CD4-positive, alpha-beta memory T cell (primary cell): ENCODE data around the gene SLC6A13. TPM values are rescaled to one million over a fixed set of nuclear protein-coding genes. Genes with fewer than 3 reads are reported as not detected.

ENCODE experiments used
- CTCF ChIA-PET: fragments of 350-600 bp; sonication (Branson Sonifier 250); formaldehyde crosslinking; loops from one replicate; lab custom pipeline; 2021; ENCODE audit warnings: inconsistent platforms; ENCODE audit not compliant: partially characterized antibody; lab: Charles Lee
- POLR2A ChIA-PET: fragments of 350-600 bp; sonication (Branson Sonifier 250); formaldehyde crosslinking; loops from one replicate; lab custom pipeline; 2021; ENCODE audit not compliant: partially characterized antibody; lab: Charles Lee
- DNase-seq, 5 donors: peaks; one replicate each; pipeline versions ENCODE4 v3.0.0 to v3.0.0-alpha.2; 2020 to 2022; ENCODE audit warnings: mixed read lengths in 1 of 5
- H3K27ac ChIP-seq: one replicate; pipeline ENCODE4 v1.7.0; 2013; ENCODE audit warnings: low read depth, low read length
- H3K27me3 ChIP-seq: 2 replicates; pipeline ENCODE4 v1.7.0; 2013; ENCODE audit warnings: mild to moderate bottlenecking, low read length, moderate library complexity; ENCODE audit not compliant: insufficient read depth
- H3K36me3 ChIP-seq: 2 replicates; pipeline ENCODE4 v1.7.0; 2013; ENCODE audit warnings: mild to moderate bottlenecking, low read length, moderate library complexity; ENCODE audit not compliant: insufficient read depth
- H3K4me1 ChIP-seq: 2 replicates; pipeline ENCODE4 v1.7.0; 2013; ENCODE audit warnings: mild to moderate bottlenecking, low read length, moderate library complexity; ENCODE audit not compliant: insufficient read depth
- H3K4me3 ChIP-seq, 2 donors: one replicate each; pipeline ENCODE4 v1.7.0; 2013; ENCODE audit warnings: low read length in 2 of 2, mild to moderate bottlenecking in 1 of 2
- H3K9me3 ChIP-seq, 2 donors: one replicate each; pipeline ENCODE4 v1.7.0; 2013; ENCODE audit warnings: low read length in 2 of 2, control low read depth in 1 of 2; ENCODE audit not compliant: control insufficient read depth in 1 of 2
- H3K27ac Mint-ChIP-seq, 7 donors: one replicate each; pipeline ENCODE4 v1.8.0; 2020 to 2021; ENCODE audit warnings: mixed read lengths in 7 of 7, mild to moderate bottlenecking in 6 of 7, inconsistent platforms in 3 of 7, moderate library complexity in 3 of 7
- H3K27me3 Mint-ChIP-seq, 2 donors: one replicate each; pipeline ENCODE4 v1.8.0; 2020 to 2021; ENCODE audit warnings: mixed read lengths in 2 of 2
- H3K36me3 Mint-ChIP-seq, 2 donors: one replicate each; pipeline ENCODE4 v1.8.0; 2020 to 2021; ENCODE audit warnings: mixed read lengths in 2 of 2, inconsistent platforms in 1 of 2, mild to moderate bottlenecking in 1 of 2
- H3K4me1 Mint-ChIP-seq, 4 donors: one replicate each; pipeline ENCODE4 v1.8.0; 2020 to 2021; ENCODE audit warnings: mixed read lengths in 4 of 4, mild to moderate bottlenecking in 1 of 4
- H3K4me3 Mint-ChIP-seq, 8 donors: one replicate each; pipeline ENCODE4 v1.8.0; 2020 to 2021; ENCODE audit warnings: mixed read lengths in 8 of 8, mild to moderate bottlenecking in 7 of 8, moderate library complexity in 6 of 8, inconsistent platforms in 3 of 8
- H3K9me3 Mint-ChIP-seq, 8 donors: one replicate each; pipeline ENCODE4 v1.8.0; 2020 to 2021; ENCODE audit warnings: mixed read lengths in 8 of 8, mild to moderate bottlenecking in 5 of 8, inconsistent platforms in 3 of 8, moderate library complexity in 1 of 8
- intact Hi-C: fragments of 100-400 bp; cut with micrococcal nuclease; formaldehyde crosslinking; loops from one replicate; pipeline ENCODE4 v1.15.1; 2023
- polyA plus RNA-seq, 2 donors: library from polyadenylated mRNA; unstranded; fragments of 300-500 nt; fragmentation: Illumina TruSeq; gene quantifications; one replicate each; pipeline ENCODE4 v1.2.3, GENCODE V29; 2021
- total RNA-seq, 2 experiments: library from RNA; stranded (reverse); gene quantifications; one replicate each; pipeline ENCODE4 v1.2.3, GENCODE V29; 2021

Gene SLC6A13
- total and polyA plus RNA-seq, 4 experiments from 2014 or later, result 0.17 to 0.75 (median 0.32) TPM; not detected in 1

DNA sequence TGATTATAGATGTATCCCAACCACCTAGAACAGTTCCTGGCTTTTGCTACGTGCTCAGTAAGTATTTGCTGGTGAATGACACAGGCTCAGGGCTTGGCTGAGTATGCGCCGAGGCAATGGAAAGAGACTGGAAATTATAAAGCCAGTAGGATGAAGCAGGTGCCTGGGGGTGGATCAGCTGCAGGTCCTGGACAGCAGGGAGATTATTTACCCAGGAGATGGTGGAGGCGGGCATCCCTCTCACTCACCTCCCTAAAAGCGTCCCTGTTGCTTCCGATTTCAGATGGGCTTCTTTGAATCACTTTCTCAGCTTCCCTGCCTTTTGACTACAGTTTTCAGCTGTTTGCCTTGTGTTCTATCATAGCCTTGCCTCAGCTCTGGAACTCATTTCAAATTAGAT lies 6.4 kb downstream of the SLC6A13 start:
- no peak overlapping the region for H3K4me3 Mint-ChIP-seq
- POLR2A ChIA-PET, result interaction anchor here (0.9 kb wide), 1 partner anchor 15 kb away, joined by 3 read pairs; no protein-coding TSS in a partner anchor
- no peaks in the 10 kb centered on the region for H3K4me1 Mint-ChIP-seq

DNA sequence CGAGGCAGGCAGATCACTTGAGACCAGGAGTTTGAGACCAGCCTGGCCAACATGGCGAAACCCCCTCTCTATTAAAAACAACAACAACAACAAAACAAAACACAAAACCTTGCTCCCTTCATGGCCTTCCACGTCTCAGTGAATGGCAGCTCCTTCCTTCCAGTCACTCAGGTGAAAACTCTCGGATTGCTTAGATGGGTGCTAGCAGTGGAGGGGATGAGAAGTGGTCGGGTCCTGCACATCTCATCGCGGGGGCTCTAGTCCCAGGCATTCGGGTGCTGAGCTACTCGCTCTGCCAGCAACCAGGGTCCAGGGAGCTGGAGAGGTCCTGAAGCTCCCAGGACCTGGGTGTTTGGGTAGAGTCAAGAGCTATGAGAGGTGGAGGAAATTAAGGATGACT lies 7.7 kb downstream of the SLC6A13 start:
- Histone ChIP-seq H3K27me3 (no peaks in the 10 kb centered on the region), H3K27ac (no peak overlapping the region), H3K36me3 (no peaks in the 10 kb centered on the region), H3K4me1 (no peaks in the 10 kb centered on the region), H3K9me3 (no peaks in the 10 kb centered on the region), H3K4me3 (no peak overlapping the region)
- H3K27ac Mint-ChIP-seq, result no peak overlapping the region
- DNase-seq, result no peak
- CTCF ChIA-PET, result no interaction called here
- POLR2A ChIA-PET, result no interaction called here
- H3K27me3 Mint-ChIP-seq, result peaks cover 15 to 44% of the 10 kb centered on the region in 2 donors
- no peaks in the 10 kb centered on the region for H3K36me3 Mint-ChIP-seq
- peaks cover 0 to 6% (median 0%) of the 10 kb centered on the region in 8 donors for H3K9me3 Mint-ChIP-seq
- no peaks in the 10 kb centered on the region for H3K4me1 Mint-ChIP-seq
- intact Hi-C loops, result no loop called here
- no peak overlapping the region for H3K4me3 Mint-ChIP-seq

More for the DNA sequence above, 6.4 kb downstream of the SLC6A13 start:
- H3K4me1 ChIP-seq, result no peaks in the 10 kb centered on the region
- Mint-ChIP-seq H3K9me3 (peaks cover 0 to 6% (median 0%) of the 10 kb centered on the region in 8 donors), H3K36me3 (no peaks in the 10 kb centered on the region), H3K27ac (no peak overlapping the region), H3K27me3 (peaks cover 15 to 48% of the 10 kb centered on the region in 2 donors)
- H3K27me3 ChIP-seq, result no peaks in the 10 kb centered on the region
- intact Hi-C loops, result no loop called here
- no peak overlapping the region for H3K27ac ChIP-seq
- CTCF ChIA-PET, result no interaction called here
- no peak overlapping the region for H3K4me3 ChIP-seq
- H3K36me3 ChIP-seq, result no peaks in the 10 kb centered on the region
- no peaks in the 10 kb centered on the region for H3K9me3 ChIP-seq
- no peak for DNase-seq

DNA sequence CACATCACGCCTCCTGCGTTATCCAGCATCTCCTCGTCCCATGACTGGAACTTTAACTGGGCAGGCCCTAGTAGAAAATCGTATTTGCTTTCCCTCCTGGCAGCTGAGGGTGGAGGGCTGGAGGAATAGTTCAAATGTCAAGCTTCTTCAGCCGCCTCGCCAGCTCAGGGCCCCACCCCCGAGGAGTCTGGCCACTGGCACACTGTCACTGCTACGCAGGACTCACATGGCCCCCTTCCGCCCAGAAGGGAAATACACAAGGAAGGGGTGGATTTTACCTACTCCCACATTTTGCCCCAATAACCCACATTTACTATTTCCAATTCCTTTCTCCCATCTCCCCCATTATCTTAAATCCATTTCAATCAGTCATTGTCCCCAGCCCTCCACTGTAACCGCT lies 8.6 kb downstream of the SLC6A13 start:
- Histone ChIP-seq H3K4me3 (no peak overlapping the region), H3K27ac (no peak overlapping the region), H3K4me1 (no peaks in the 10 kb centered on the region), H3K36me3 (no peaks in the 10 kb centered on the region), H3K9me3 (no peaks in the 10 kb centered on the region), H3K27me3 (no peaks in the 10 kb centered on the region)
- ChIA-PET CTCF (no interaction called here), POLR2A (no interaction called here)
- Mint-ChIP-seq H3K27ac (no peak overlapping the region), H3K36me3 (no peaks in the 10 kb centered on the region), H3K27me3 (peaks cover 15 to 43% of the 10 kb centered on the region in 2 donors), H3K4me3 (no peak overlapping the region), H3K4me1 (no peaks in the 10 kb centered on the region), H3K9me3 (peaks cover 0 to 6% (median 0%) of the 10 kb centered on the region in 8 donors)
- DNase-seq, result no peak
- intact Hi-C loops, result no loop called here

DNA sequence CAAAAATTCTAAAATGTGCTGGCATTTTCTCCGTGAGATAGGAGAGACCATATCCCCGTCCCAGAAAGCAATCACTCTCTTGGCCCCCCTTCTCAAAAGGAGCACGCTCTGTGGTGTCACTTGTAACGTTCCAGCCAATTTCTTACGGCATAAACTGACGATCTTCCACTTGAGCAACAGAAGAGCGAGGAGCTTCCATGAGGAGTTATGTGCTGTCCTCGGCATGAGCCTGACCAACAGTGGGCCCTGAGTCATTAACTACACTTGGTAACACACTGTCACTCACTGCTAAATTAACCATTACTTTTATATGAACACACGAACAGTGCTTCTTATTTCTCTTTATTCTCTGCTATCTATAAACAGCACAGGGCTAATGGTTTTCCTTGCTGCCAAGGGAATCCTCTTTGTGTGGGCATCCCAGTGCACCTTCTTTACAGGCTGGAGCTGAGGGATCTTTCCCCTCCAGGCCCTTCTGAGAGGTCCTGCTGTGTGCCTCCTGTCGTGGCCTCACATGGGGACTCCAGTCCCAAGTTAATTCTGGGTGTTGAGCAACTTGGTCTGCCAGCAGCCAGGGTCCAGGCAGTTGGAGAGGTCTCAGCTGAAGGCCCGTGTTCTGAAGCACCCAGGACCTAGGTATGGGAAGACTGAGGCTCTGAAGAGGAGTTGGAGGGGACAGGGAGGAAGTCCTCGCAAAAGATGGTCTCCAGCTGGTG lies 9.4 kb downstream of the SLC6A13 start:
- H3K9me3 Mint-ChIP-seq, result peaks cover 0 to 7% (median 1%) of the 10 kb centered on the region in 8 donors
- H3K27me3 Mint-ChIP-seq, result peaks cover 17 to 42% of the 10 kb centered on the region in 2 donors
- no peaks in the 10 kb centered on the region for H3K4me1 Mint-ChIP-seq
- CTCF ChIA-PET, result no interaction called here
- POLR2A ChIA-PET, result no interaction called here
- no peak overlapping the region for H3K4me3 Mint-ChIP-seq
- DNase-seq, result no peak
- intact Hi-C loops, result no loop called here
- Histone ChIP-seq H3K36me3 (no peaks in the 10 kb centered on the region), H3K4me1 (no peaks in the 10 kb centered on the region), H3K9me3 (no peaks in the 10 kb centered on the region), H3K27me3 (no peaks in the 10 kb centered on the region), H3K4me3 (no peak overlapping the region), H3K27ac (no peak overlapping the region)
- H3K36me3 Mint-ChIP-seq, result no peaks in the 10 kb centered on the region
- H3K27ac Mint-ChIP-seq, result no peak overlapping the region

DNA sequence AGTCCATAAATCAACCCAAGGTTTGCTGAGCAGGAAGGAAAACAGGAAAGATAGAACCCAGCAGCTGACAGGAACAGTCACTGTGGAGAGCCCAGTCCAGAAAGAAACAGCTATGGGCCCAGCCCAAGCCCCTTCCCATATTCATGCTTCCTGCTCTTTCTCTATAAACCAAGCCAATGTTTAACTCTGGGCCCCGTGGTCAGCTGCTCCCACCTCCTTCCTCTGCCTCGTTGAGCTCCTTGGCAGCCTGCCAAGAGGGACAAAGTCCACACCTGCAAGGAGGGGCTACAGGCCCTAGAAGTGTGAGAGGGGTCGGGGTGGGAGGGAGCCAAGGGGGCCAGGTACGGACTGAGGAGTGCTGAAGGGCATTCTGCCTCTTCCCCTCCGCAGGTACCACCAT lies 10.0 kb downstream of the SLC6A13 start:
- POLR2A ChIA-PET, result no interaction called here
- Mint-ChIP-seq H3K9me3 (peaks cover 0 to 13% (median 6%) of the 10 kb centered on the region in 8 donors), H3K36me3 (no peaks in the 10 kb centered on the region), H3K27ac (no peak overlapping the region), H3K4me3 (no peak overlapping the region), H3K27me3 (peaks cover 16 to 36% of the 10 kb centered on the region in 2 donors), H3K4me1 (no peaks in the 10 kb centered on the region)
- H3K36me3 ChIP-seq, result no peaks in the 10 kb centered on the region
- DNase-seq, result no peak
- intact Hi-C loops, result no loop called here
- no peaks in the 10 kb centered on the region for H3K27me3 ChIP-seq
- CTCF ChIA-PET, result no interaction called here
- no peaks in the 10 kb centered on the region for H3K9me3 ChIP-seq
- H3K4me3 ChIP-seq, result no peak overlapping the region
- no peak overlapping the region for H3K27ac ChIP-seq
- H3K4me1 ChIP-seq, result no peaks in the 10 kb centered on the region

DNA sequence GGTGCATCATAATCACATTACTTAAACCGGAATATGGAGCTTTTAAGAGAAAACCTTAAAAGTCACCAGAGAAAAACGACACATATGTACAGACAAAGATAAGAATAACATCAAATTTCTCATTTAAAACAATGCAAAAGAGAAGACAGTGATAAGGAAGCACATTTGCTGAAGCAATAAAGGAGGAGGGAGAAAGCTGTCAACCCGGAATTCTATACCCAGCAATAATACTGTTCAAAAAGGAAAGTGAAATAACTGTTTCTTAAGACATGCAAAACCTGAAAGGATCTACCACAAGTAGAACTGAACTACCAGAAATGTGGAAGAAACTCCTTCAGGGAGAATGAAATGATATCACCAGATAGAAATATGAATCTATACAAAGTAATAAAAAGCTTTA lies 15.4 kb downstream of the SLC6A13 start:
- CTCF ChIA-PET, result no interaction called here
- H3K4me3 Mint-ChIP-seq, result no peak overlapping the region
- peaks cover 0 to 45% (median 23%) of the 10 kb centered on the region in 8 donors for H3K9me3 Mint-ChIP-seq
- POLR2A ChIA-PET, result no interaction called here
- no peak for DNase-seq
- H3K4me1 Mint-ChIP-seq, result no peaks in the 10 kb centered on the region
- peaks cover 6 to 9% of the 10 kb centered on the region in 2 donors for H3K36me3 Mint-ChIP-seq
- H3K27ac ChIP-seq, result no peak overlapping the region
- intact Hi-C loops, result no loop called here
- H3K27ac Mint-ChIP-seq, result no peak overlapping the region
- no peaks in the 10 kb centered on the region for H3K4me1 ChIP-seq
- H3K4me3 ChIP-seq, result no peak overlapping the region
- H3K27me3 ChIP-seq, result no peaks in the 10 kb centered on the region
- H3K27me3 Mint-ChIP-seq, result peaks cover 7 to 12% of the 10 kb centered on the region in 2 donors
- H3K9me3 ChIP-seq, result peaks cover 0 to 3% of the 10 kb centered on the region in 2 donors
- no peaks in the 10 kb centered on the region for H3K36me3 ChIP-seq

DNA sequence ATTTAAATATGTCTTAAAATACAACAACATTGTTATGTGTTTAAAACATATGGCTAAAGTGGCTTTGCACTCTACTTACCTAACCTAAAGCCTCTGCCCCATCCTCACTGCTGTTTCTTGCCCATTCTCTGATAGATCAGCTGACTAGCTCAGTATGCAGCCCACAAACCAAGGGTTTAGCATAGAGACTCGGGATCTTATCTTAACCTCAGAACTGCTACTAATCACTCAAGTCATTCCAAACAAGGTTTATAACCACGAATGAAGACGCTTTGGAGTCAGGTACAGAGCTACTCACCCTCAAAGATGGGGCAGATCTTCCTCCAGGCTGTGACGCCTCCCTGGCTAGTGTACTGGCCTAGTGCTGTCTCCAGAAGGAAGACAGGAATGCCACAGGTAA lies 19.3 kb downstream of the SLC6A13 start:
- Histone ChIP-seq H3K27ac (no peak overlapping the region), H3K4me1 (no peaks in the 10 kb centered on the region), H3K36me3 (no peaks in the 10 kb centered on the region), H3K4me3 (no peak overlapping the region), H3K9me3 (peaks cover 0 to 3% of the 10 kb centered on the region in 2 donors), H3K27me3 (no peaks in the 10 kb centered on the region)
- ChIA-PET POLR2A (no interaction called here), CTCF (no interaction called here)
- Mint-ChIP-seq H3K4me3 (no peak overlapping the region), H3K36me3 (peaks cover 6 to 9% of the 10 kb centered on the region in 2 donors), H3K4me1 (no peaks in the 10 kb centered on the region), H3K27me3 (peaks cover 11 to 19% of the 10 kb centered on the region in 2 donors), H3K27ac (no peak overlapping the region), H3K9me3 (peaks cover 0 to 46% (median 22%) of the 10 kb centered on the region in 8 donors)
- intact Hi-C loops, result no loop called here
- no peak for DNase-seq
